HL-60 (cell line): ENCODE measurements around the gene GABRD.

Experiments used
- CTCF ChIP-seq: IDR thresholded peaks from one replicate; pipeline ENCODE4 v1.5.1; 2011; ENCODE audit warnings: low read length, control low read depth, inconsistent platforms; ENCODE audit not compliant: insufficient read depth
- GABPA ChIP-seq: IDR thresholded peaks from 2 replicates; pipeline ENCODE4 v1.6.1; 2012; ENCODE audit warnings: low read depth
- POLR2AphosphoS5 ChIP-seq: IDR thresholded peaks from 2 replicates; pipeline ENCODE4 v1.6.1; 2012; ENCODE audit warnings: low read depth
- REST ChIP-seq: IDR thresholded peaks from 2 replicates; pipeline ENCODE4 v1.6.1; 2012; ENCODE audit warnings: low read depth; ENCODE audit not compliant: insufficient replicate concordance
- SPI1 ChIP-seq: IDR thresholded peaks from 2 replicates; pipeline ENCODE4 v1.6.1; 2012; ENCODE audit warnings: low read depth, mild to moderate bottlenecking, borderline replicate concordance

GRCh38 chr1:2060535-2060934 is 41.4 kb downstream of the GABRD start:
- TF ChIP-seq GABPA (no peak), SPI1 (no peak), CTCF (no peak), POLR2AphosphoS5 (no peak), REST (no peak)
